Sigmoid colon (tissue), 4 donors: ENCODE measurements around the gene TCP11.
"Not testable (repeated sequence)": the region's sequence is repeated elsewhere in the genome, so short reads cannot be mapped to it uniquely, and the experiment has no call there.

Experiments used
- CTCF ChIP-seq, 4 experiments: fragments of 450-650 bp in 3 of 4; fragments of 200-600 bp in 1 of 4; IDR thresholded peaks; one replicate each; pipeline ENCODE4 v1.5.1; 2016 to 2019; ENCODE audit warnings: antibody characterized with exemption in 4 of 4, mild to moderate bottlenecking in 3 of 4, moderate library complexity in 2 of 4
- EP300 ChIP-seq, 4 donors: sonication (generic); formaldehyde crosslinking; IDR thresholded peaks; one replicate each; pipeline ENCODE4 v1.6.1; 2017; ENCODE audit warnings: antibody characterized with exemption in 4 of 4
- POLR2AphosphoS5 ChIP-seq, 4 donors: sonication (generic); formaldehyde crosslinking; IDR thresholded peaks; one replicate each; pipeline ENCODE4 v1.6.1; 2017; ENCODE audit warnings: antibody characterized with exemption in 4 of 4

GRCh38 chr6:35106061-35106460 is 35.1 kb downstream of the TCP11 start:
- TF ChIP-seq CTCF, EP300, POLR2AphosphoS5 (IDR thresholded peaks at IDR 0.05): not testable (repeated sequence)
